Measurements from ENCODE around the gene TMEM151A. TPM values are rescaled to one million over a fixed set of nuclear protein-coding genes. Genes with fewer than 3 reads are reported as not detected.

Gene TMEM151A
- total and polyA plus RNA-seq, 8 donors = 0.46 to 19.6 (median 2.8) TPM; not detected in 2

- H3K9me3 ChIP-seq = no peaks in the 10 kb centered on the region
- intact Hi-C loops (cut with DNase I; ENCODE audit: low total_unique reads) = no loop called here
- no peaks in the 10 kb centered on the region for H3K27me3 ChIP-seq
- peaks cover 35 to 56% (median 49%) of the 10 kb centered on the region in 4 donors for H3K4me1 ChIP-seq
- H3K27ac ChIP-seq = no peak overlapping the region
- WGBS, 5 donors = 74 to 88% (median 82%) methylated on average over 14 to 18 of the region's 18 CpGs
- H3K4me3 ChIP-seq = no peak overlapping the region
- peaks cover 8 to 42% (median 35%) of the 10 kb centered on the region in 4 donors for H3K36me3 ChIP-seq
- no peak for TF ChIP-seq EP300 (IDR thresholded peaks at IDR 0.05)
- DNase-seq = no peak
These were observed 40.9 kb downstream of the TMEM151A start for GRCh38 chr11:66332371-66333219.

GRCh38 chr11:66333220-66333877 is 41.7 kb downstream of the TMEM151A start:
- no peak overlapping the region for H3K27ac ChIP-seq
- DNase-seq = no peak
- WGBS, 5 donors = 83 to 94% (median 91%) methylated on average over 14 to 19 of the region's 19 CpGs
- H3K27me3 ChIP-seq = no peaks in the 10 kb centered on the region
- H3K4me1 ChIP-seq = peaks cover 29 to 50% (median 42%) of the 10 kb centered on the region in 4 donors
- no peak overlapping the region for H3K4me3 ChIP-seq
- H3K9me3 ChIP-seq = no peaks in the 10 kb centered on the region
- H3K36me3 ChIP-seq = peaks cover 12 to 49% (median 43%) of the 10 kb centered on the region in 4 donors
- TF ChIP-seq CTCF (IDR thresholded peaks at IDR 0.05) = no peak
- no peak for TF ChIP-seq POLR2AphosphoS5 (IDR thresholded peaks at IDR 0.05)
- TF ChIP-seq EP300 (IDR thresholded peaks at IDR 0.05) = no peak
- TF ChIP-seq POLR2A (IDR thresholded peaks at IDR 0.05) = no peak
- intact Hi-C loops (cut with DNase I; ENCODE audit: low total_unique reads) = no loop called here

- no peaks in the 10 kb centered on the region for H3K27me3 ChIP-seq
- peaks cover 17 to 56% (median 50%) of the 10 kb centered on the region in 4 donors for H3K36me3 ChIP-seq
- H3K4me3 ChIP-seq = peak overlapping the region in 1 of 4 donors; percentile 46
- no peak overlapping the region for H3K27ac ChIP-seq
- H3K4me1 ChIP-seq = peaks cover 23 to 43% (median 35%) of the 10 kb centered on the region in 4 donors
- intact Hi-C loops (cut with DNase I; ENCODE audit: low total_unique reads) = no loop called here
- no peaks in the 10 kb centered on the region for H3K9me3 ChIP-seq
- no peak for TF ChIP-seq POLR2AphosphoS5 (IDR thresholded peaks at IDR 0.05)
- no peak for TF ChIP-seq CTCF (IDR thresholded peaks at IDR 0.05)
- TF ChIP-seq POLR2A (IDR thresholded peaks at IDR 0.05) = no peak
- TF ChIP-seq EP300 (IDR thresholded peaks at IDR 0.05) = no peak
- DNase-seq = no peak
- whole genome bisulfite sequencing, 5 donors = 83 to 91% (median 89%) methylated on average over 25 to 29 of the region's 29 CpGs
These were observed 42.4 kb downstream of the TMEM151A start for GRCh38 chr11:66333896-66334604.

- H3K9me3 ChIP-seq = no peaks in the 10 kb centered on the region
- peak overlapping the region; percentile 46 to 73 (median 62) for H3K4me3 ChIP-seq
- peaks cover 24 to 64% (median 57%) of the 10 kb centered on the region in 4 donors for H3K36me3 ChIP-seq
- WGBS, 5 donors = 75 to 87% (median 83%) methylated on average over 10 to 42 of the region's 42 CpGs
- H3K27me3 ChIP-seq = no peaks in the 10 kb centered on the region
- no peak for DNase-seq
- intact Hi-C loops (cut with DNase I; ENCODE audit: low total_unique reads) = no loop called here
- TF ChIP-seq CTCF (IDR thresholded peaks at IDR 0.05) (no peak), POLR2A (IDR thresholded peaks at IDR 0.05) (no peak), EP300 (IDR thresholded peaks at IDR 0.05) (no peak), POLR2AphosphoS5 (IDR thresholded peaks at IDR 0.05) (no peak)
- H3K27ac ChIP-seq = peak overlapping the region in 3 of 5 donors; percentile 79 to 88 (median 85)
- H3K4me1 ChIP-seq = peaks cover 23 to 41% (median 34%) of the 10 kb centered on the region in 4 donors
These were observed 43.1 kb downstream of the TMEM151A start for GRCh38 chr11:66334605-66335442.
